Measurements from ENCODE around the gene AOPEP. TPM values are rescaled to one million over a fixed set of nuclear protein-coding genes. Genes with fewer than 3 reads are reported as not detected.

The AOPEP gene
- total and polyA plus RNA-seq, 2 donors (not counting 3 experiments of a cell fraction or from before 2014, with no cell fraction given), result 20.2 to 41.6 TPM

GRCh38 chr9:95084254-95084934 lies 357.9 kb downstream of the AOPEP start:
- BruUV-seq (replicated peaks), result no TSS peak
- Histone ChIP-seq H3K27me3 (ENCODE audit: control insufficient read depth in 2 of 2, insufficient read depth in 2 of 2, low read length in 2 of 2) (no peaks in the 10 kb centered on the region), H4K20me1 (replicated peaks; ENCODE audit: control insufficient read depth, extremely low read depth, insufficient read depth, low read length) (no peaks in the 10 kb centered on the region), H3K9me3 (replicated peaks; ENCODE audit: control insufficient read depth, insufficient read depth, low read length) (no peaks in the 10 kb centered on the region), H3K79me2 (ENCODE audit: control insufficient read depth, insufficient read depth, low read length) (no peaks in the 10 kb centered on the region), H3K4me3 (replicated peaks in 1 of 3; ENCODE audit: insufficient read depth in 1 of 3, low read depth in 1 of 3, low read length in 3 of 3) (no peak overlapping the region), H3K4me2 (ENCODE audit: insufficient read depth, low read length) (no peak overlapping the region), H3K9me1 (replicated peaks; ENCODE audit: control insufficient read depth, extremely low read depth, insufficient read depth, low read length) (no peaks in the 10 kb centered on the region), H3K9ac (replicated peaks; ENCODE audit: extremely low read depth, insufficient read depth, low read length) (no peak overlapping the region), H3K27ac (ENCODE audit: insufficient read depth, low read depth, low read length) (no peak overlapping the region), H3K36me3 (ENCODE audit: control insufficient read depth in 2 of 2, extremely low read depth in 1 of 2, insufficient read depth in 2 of 2, low read length in 2 of 2) (peaks cover 4 to 48% of the 10 kb centered on the region in 2 experiments), H2AFZ (ENCODE audit: low read depth, low read length) (no peak overlapping the region), H3K4me1 (ENCODE audit: control insufficient read depth, extremely low read depth, insufficient read depth, low read length) (no peaks in the 10 kb centered on the region)
- POLR2A ChIA-PET, result no interaction called here
- DNase-seq (ENCODE audit: low read depth, low spot score) (no peak), FAIRE-seq (no peak)
- CTCF ChIA-PET, result interaction anchor here (1.3 kb wide), 1 partner anchor 12 kb away, joined by 3 read pairs; no protein-coding TSS in a partner anchor
- TF ChIP-seq GATA2 (IDR thresholded peaks at IDR 0.05; ENCODE audit: insufficient read depth, insufficient read length, low read depth, low read length), result no peak
- no peak for TF ChIP-seq FOS (IDR thresholded peaks at IDR 0.05; ENCODE audit: borderline replicate concordance, insufficient read depth, low read length)
- no peak for TF ChIP-seq JUN (IDR thresholded peaks at IDR 0.05; ENCODE audit: borderline replicate concordance, insufficient read depth, insufficient read length, low read depth)
- no peak for TF ChIP-seq MAX (IDR thresholded peaks at IDR 0.05; ENCODE audit: insufficient read depth, insufficient read length)
- no peak for TF ChIP-seq EZH2 (IDR thresholded peaks at IDR 0.05; ENCODE audit: borderline replicate concordance, low read depth, low read length, severe bottlenecking)
- TF ChIP-seq MYC (IDR thresholded peaks at IDR 0.05; ENCODE audit: low read depth, low read length), result no peak
- TF ChIP-seq POLR2A (IDR thresholded peaks at IDR 0.05; ENCODE audit: low read depth, low read length), result no peak
- no peak for TF ChIP-seq POLR2AphosphoS5 (IDR thresholded peaks at IDR 0.05; ENCODE audit: insufficient read depth, low read depth, low read length)
- TF ChIP-seq, protein P1, sequence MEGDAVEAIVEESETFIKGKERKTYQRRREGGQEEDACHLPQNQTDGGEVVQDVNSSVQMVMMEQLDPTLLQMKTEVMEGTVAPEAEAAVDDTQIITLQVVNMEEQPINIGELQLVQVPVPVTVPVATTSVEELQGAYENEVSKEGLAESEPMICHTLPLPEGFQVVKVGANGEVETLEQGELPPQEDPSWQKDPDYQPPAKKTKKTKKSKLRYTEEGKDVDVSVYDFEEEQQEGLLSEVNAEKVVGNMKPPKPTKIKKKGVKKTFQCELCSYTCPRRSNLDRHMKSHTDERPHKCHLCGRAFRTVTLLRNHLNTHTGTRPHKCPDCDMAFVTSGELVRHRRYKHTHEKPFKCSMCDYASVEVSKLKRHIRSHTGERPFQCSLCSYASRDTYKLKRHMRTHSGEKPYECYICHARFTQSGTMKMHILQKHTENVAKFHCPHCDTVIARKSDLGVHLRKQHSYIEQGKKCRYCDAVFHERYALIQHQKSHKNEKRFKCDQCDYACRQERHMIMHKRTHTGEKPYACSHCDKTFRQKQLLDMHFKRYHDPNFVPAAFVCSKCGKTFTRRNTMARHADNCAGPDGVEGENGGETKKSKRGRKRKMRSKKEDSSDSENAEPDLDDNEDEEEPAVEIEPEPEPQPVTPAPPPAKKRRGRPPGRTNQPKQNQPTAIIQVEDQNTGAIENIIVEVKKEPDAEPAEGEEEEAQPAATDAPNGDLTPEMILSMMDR (IDR thresholded peaks at IDR 0.05; ENCODE audit: extremely low read depth in 1 of 2, insufficient read depth in 1 of 2, low read depth in 1 of 2, low read length in 2 of 2), result no peak
- dilution Hi-C loops (cut with MboI; ENCODE audit: extremely low pct_ligation_motif_present, low sequenced_read_pairs), result no loop called here
- intact Hi-C loops (cut with micrococcal nuclease), result no loop called here

All from endothelial cell of umbilical vein (primary cell).